ENCODE results near the gene SULT1C2. TPM values are rescaled to one million over a fixed set of nuclear protein-coding genes. Genes with fewer than 3 reads are reported as not detected.
A peak's percentile ranks its signal among the peaks of the same experiment; 100 is the strongest.

SULT1C2 gene
- total and polyA plus RNA-seq, 9 of the 15 experiments (the other 6 are each of a cell fraction or from before 2014, with no cell fraction given) = 0.22 TPM; not detected in 8

- TF ChIP-seq, protein P1, sequence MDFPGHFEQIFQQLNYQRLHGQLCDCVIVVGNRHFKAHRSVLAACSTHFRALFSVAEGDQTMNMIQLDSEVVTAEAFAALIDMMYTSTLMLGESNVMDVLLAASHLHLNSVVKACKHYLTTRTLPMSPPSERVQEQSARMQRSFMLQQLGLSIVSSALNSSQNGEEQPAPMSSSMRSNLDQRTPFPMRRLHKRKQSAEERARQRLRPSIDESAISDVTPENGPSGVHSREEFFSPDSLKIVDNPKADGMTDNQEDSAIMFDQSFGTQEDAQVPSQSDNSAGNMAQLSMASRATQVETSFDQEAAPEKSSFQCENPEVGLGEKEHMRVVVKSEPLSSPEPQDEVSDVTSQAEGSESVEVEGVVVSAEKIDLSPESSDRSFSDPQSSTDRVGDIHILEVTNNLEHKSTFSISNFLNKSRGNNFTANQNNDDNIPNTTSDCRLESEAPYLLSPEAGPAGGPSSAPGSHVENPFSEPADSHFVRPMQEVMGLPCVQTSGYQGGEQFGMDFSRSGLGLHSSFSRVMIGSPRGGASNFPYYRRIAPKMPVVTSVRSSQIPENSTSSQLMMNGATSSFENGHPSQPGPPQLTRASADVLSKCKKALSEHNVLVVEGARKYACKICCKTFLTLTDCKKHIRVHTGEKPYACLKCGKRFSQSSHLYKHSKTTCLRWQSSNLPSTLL (IDR thresholded peaks at IDR 0.05) = no peak
- TF ChIP-seq ZNF134 (CRISPR knock-in tag; conservative IDR thresholded peaks at IDR 0.05) (no peak), ZC3H11A (IDR thresholded peaks at IDR 0.05; ENCODE audit: low read depth, low read length) (no peak), MYNN (IDR thresholded peaks at IDR 0.05) (no peak), MYNN (CRISPR knock-in tag; IDR thresholded peaks at IDR 0.05) (no peak), KAT7 (CRISPR knock-in tag; IDR thresholded peaks at IDR 0.05; ENCODE audit: borderline replicate concordance) (no peak), TSC22D4 (tag; IDR thresholded peaks at IDR 0.05) (no peak), ZNF764 (CRISPR knock-in tag; IDR thresholded peaks at IDR 0.05; ENCODE audit: low read depth) (no peak), ZFPM2 (CRISPR knock-in tag; IDR thresholded peaks at IDR 0.05) (no peak), EP300 (IDR thresholded peaks at IDR 0.05; ENCODE audit: low read length) (peak; percentile 42; the same call in 1 of the 2 replicates), ZNF444 (CRISPR knock-in tag; IDR thresholded peaks at IDR 0.05) (no peak), NBN (IDR thresholded peaks at IDR 0.05; ENCODE audit: low read depth) (no peak), PRDM10 (IDR thresholded peaks at IDR 0.05; ENCODE audit: partially characterized antibody) (no peak), SFPQ (IDR thresholded peaks at IDR 0.05; ENCODE audit: low read depth, low read length) (no peak), ZNF175 (CRISPR knock-in tag; IDR thresholded peaks at IDR 0.05; ENCODE audit: low read depth) (no peak), KDM2B (CRISPR knock-in tag; IDR thresholded peaks at IDR 0.05) (no peak), SMAD4 (CRISPR knock-in tag; conservative IDR thresholded peaks at IDR 0.05) (no peak), ZNF274 (IDR thresholded peaks at IDR 0.05; ENCODE audit: borderline replicate concordance, low read depth, low read length) (no peak), RNF2 (IDR thresholded peaks at IDR 0.05) (no peak), POLR3G (IDR thresholded peaks at IDR 0.05; ENCODE audit: extremely low read depth, insufficient read length, insufficient replicate concordance) (no peak), HLTF (IDR thresholded peaks at IDR 0.05) (no peak)
- TF ChIP-seq, protein P2, sequence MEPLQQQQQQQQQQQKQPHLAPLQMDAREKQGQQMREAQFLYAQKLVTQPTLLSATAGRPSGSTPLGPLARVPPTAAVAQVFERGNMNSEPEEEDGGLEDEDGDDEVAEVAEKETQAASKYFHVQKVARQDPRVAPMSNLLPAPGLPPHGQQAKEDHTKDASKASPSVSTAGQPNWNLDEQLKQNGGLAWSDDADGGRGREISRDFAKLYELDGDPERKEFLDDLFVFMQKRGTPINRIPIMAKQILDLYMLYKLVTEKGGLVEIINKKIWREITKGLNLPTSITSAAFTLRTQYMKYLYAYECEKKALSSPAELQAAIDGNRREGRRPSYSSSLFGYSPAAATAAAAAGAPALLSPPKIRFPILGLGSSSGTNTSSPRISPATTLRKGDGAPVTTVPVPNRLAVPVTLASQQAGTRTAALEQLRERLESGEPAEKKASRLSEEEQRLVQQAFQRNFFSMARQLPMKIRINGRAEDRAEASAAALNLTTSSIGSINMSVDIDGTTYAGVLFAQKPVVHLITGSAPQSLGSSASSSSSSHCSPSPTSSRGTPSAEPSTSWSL (CRISPR knock-in tag; IDR thresholded peaks at IDR 0.05; ENCODE audit: borderline replicate concordance) = no peak
These were observed 58.1 kb downstream of the SULT1C2 start (continued) for GRCh38 chr2:108346827-108347226.
